ENCODE measurements around the gene ACOXL.

DNA sequence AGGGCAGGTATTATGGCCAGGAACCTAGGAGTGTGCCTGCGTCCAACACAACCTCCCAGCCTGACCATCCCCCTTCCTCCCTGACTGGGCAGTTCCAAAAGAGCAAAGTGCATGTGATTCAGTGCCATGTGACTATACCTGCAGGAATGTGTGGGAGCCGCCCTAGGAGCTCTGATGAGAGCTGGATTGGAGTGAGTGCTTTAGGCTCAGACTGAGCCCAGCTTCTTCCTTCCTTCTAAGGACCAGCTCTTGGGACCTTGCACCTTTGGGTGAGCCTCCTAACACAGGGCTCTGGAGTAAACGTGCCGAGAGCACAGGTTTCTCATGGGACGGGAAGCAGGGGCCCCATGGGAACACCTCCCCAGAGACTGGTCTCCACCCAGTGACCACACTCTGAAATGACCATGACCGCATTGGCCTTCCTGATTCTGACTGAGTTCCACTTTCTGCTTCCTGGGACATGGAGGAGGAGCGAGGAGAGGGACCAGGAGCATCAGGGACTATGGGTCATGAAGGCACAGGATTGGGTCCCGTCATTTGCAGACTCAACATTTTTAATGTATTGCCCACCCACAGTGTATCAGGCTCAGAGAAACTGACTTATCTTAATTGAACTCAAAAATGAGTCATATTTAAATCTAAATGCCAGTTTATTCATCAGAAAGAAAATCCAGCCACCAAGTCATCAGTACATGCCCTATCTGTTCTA, 300.5 kb downstream of the ACOXL start:
- TF ChIP-seq CTCF (IDR thresholded peaks at IDR 0.05) (no peak), POLR2A (IDR thresholded peaks at IDR 0.05) (no peak)

Data from body of pancreas (tissue), 4 donors.